Esophagus muscularis mucosa (tissue), 4 donors: ENCODE data around the gene LMO2. TPM values are rescaled to one million over a fixed set of nuclear protein-coding genes. Genes with fewer than 3 reads are reported as not detected.

Experiments used
- DNase-seq: peaks from one replicate; pipeline ENCODE4 v3.0.0-alpha.2; 2017; ENCODE audit errors: extremely low spot score
- H3K27ac ChIP-seq, 4 donors: fragments of 200-600 bp; sonication (generic); replicated peaks in 1 of 4; 1 replicate in 3 of 4; 2 replicates in 1 of 4; pipeline ENCODE4 v1.5.1; 2016 to 2019; ENCODE audit warnings: mild to moderate bottlenecking in 1 of 4
- H3K27me3 ChIP-seq, 4 donors: fragments of 200-600 bp; sonication (generic); one replicate each; pipeline versions ENCODE4 v1.5.1 to v1.6.0; 2016 to 2019
- H3K36me3 ChIP-seq, 4 donors: fragments of 200-600 bp; sonication (generic); one replicate each; pipeline ENCODE4 v1.5.1; 2016 to 2019
- H3K4me1 ChIP-seq, 4 donors: fragments of 200-600 bp; sonication (generic); one replicate each; pipeline ENCODE4 v1.5.1; 2016 to 2019
- H3K4me3 ChIP-seq, 4 donors: fragments of 200-600 bp; sonication (generic); 1 replicate in 2 of 4; 2 replicates in 2 of 4; pipeline ENCODE4 v1.5.1; 2016 to 2019; ENCODE audit warnings: mild to moderate bottlenecking in 4 of 4, moderate library complexity in 1 of 4
- H3K9me3 ChIP-seq, 4 donors: fragments of 200-600 bp; sonication (generic); 1 replicate in 3 of 4; 2 replicates in 1 of 4; pipeline ENCODE4 v1.5.1; 2016 to 2019
- CTCF ChIP-seq, 3 experiments: fragments of 200-600 bp in 2 of 3; fragments of 450-650 bp in 1 of 3; sonication (generic) in 2 of 3; IDR thresholded peaks; one replicate each; pipeline ENCODE4 v1.5.1; 2017 to 2019; ENCODE audit warnings: antibody characterized with exemption in 3 of 3, mild to moderate bottlenecking in 2 of 3, moderate library complexity in 1 of 3
- EP300 ChIP-seq: sonication (generic); formaldehyde crosslinking; IDR thresholded peaks from one replicate; pipeline ENCODE4 v1.6.1; 2017; ENCODE audit warnings: antibody characterized with exemption
- POLR2A ChIP-seq: fragments of 450-650 bp; IDR thresholded peaks from one replicate; pipeline ENCODE4 v1.6.1; 2017; ENCODE audit warnings: antibody characterized with exemption, moderate library complexity, mild to moderate bottlenecking, low read depth
- POLR2AphosphoS5 ChIP-seq, 2 donors: sonication (generic); formaldehyde crosslinking; IDR thresholded peaks; one replicate each; pipeline ENCODE4 v1.6.1; 2017; ENCODE audit warnings: antibody characterized with exemption in 2 of 2
- WGBS: methylation state at CpG from one replicate; pipeline ENCODE4 v1.1.5; 2018; 5-methylcytosine and 5-hydroxymethylcytosine counted together
- intact Hi-C: fragments of 100-400 bp; cut with DNase I; formaldehyde crosslinking; loops from one replicate; pipeline ENCODE4 v1.15.1; 2023
- total RNA-seq, 4 donors: library from RNA; depleted of rRNA; stranded (reverse); fragments of >200 nt; gene quantifications; one replicate each; pipeline versions ENCODE4 v1.1.0 to v1.2.1, GENCODE V29; 2016

Gene LMO2
- total RNA-seq, 4 donors from 2014 or later = 13.3 to 20.2 (median 15.5) TPM

GRCh38 chr11:33900159-33900840 lies 8.4 kb upstream of the LMO2 start:
- H3K27ac ChIP-seq = peak overlapping the region in 3 of 4 donors; percentile 46 to 63 (median 52)
- DNase-seq = no peak
- intact Hi-C loops = no loop called here
- no peak for TF ChIP-seq POLR2A
- TF ChIP-seq EP300 = no peak
- TF ChIP-seq CTCF (IDR thresholded peaks at IDR 0.05) = no peak
- no peak for TF ChIP-seq POLR2AphosphoS5 (IDR thresholded peaks at IDR 0.05)
- H3K27me3 ChIP-seq = no peaks in the 10 kb centered on the region
- 71% methylated on average over 7 of the region's 7 CpGs for WGBS
- H3K36me3 ChIP-seq = no peaks in the 10 kb centered on the region
- H3K4me3 ChIP-seq = no peak overlapping the region
- no peaks in the 10 kb centered on the region for H3K9me3 ChIP-seq
- H3K4me1 ChIP-seq = peaks cover 5 to 22% (median 18%) of the 10 kb centered on the region in 4 donors

- TF ChIP-seq EP300 (no peak), CTCF (IDR thresholded peaks at IDR 0.05) (no peak), POLR2A (no peak), POLR2AphosphoS5 (IDR thresholded peaks at IDR 0.05) (peak; percentile 63 to 68)
- peak; percentile 94 for DNase-seq
- Histone ChIP-seq H3K4me3 (peak overlapping the region in 1 of 4 donors; percentile 18), H3K36me3 (no peaks in the 10 kb centered on the region), H3K9me3 (no peaks in the 10 kb centered on the region), H3K27me3 (no peaks in the 10 kb centered on the region), H3K27ac (peak overlapping the region; percentile 46 to 63 (median 55)), H3K4me1 (peaks cover 5 to 22% (median 18%) of the 10 kb centered on the region in 4 donors)
- 38% methylated on average over 11 of the region's 11 CpGs for WGBS
- intact Hi-C loops = no loop called here
Measured at GRCh38 chr11:33899400-33900037, 7.6 kb upstream of the LMO2 start.

GRCh38 chr11:33898957-33899356 lies 7.1 kb upstream of the LMO2 start:
- WGBS = 78% methylated on average over 3 of the region's 3 CpGs
- DNase-seq = no peak
- Histone ChIP-seq H3K36me3 (no peaks in the 10 kb centered on the region), H3K4me1 (peaks cover 5 to 22% (median 18%) of the 10 kb centered on the region in 4 donors), H3K27me3 (no peaks in the 10 kb centered on the region), H3K9me3 (no peaks in the 10 kb centered on the region), H3K4me3 (no peak overlapping the region), H3K27ac (peak overlapping the region; percentile 28 to 63 (median 55))
- no peak for TF ChIP-seq EP300
- TF ChIP-seq POLR2A = no peak
- no peak for TF ChIP-seq POLR2AphosphoS5 (IDR thresholded peaks at IDR 0.05)
- no peak for TF ChIP-seq CTCF (IDR thresholded peaks at IDR 0.05)
- intact Hi-C loops = no loop called here

- Histone ChIP-seq H3K27me3 (no peaks in the 10 kb centered on the region), H3K4me1 (peaks cover 5 to 22% (median 18%) of the 10 kb centered on the region in 4 donors), H3K27ac (peak overlapping the region in 1 of 4 donors; percentile 22), H3K36me3 (no peaks in the 10 kb centered on the region), H3K9me3 (no peaks in the 10 kb centered on the region), H3K4me3 (no peak overlapping the region)
- TF ChIP-seq EP300 (no peak), POLR2A (no peak), POLR2AphosphoS5 (IDR thresholded peaks at IDR 0.05) (no peak), CTCF (IDR thresholded peaks at IDR 0.05) (no peak)
- no peak for DNase-seq
- 93% methylated on average over 4 of the region's 4 CpGs for WGBS
- intact Hi-C loops = no loop called here
Measured at GRCh38 chr11:33897761-33898375, 6.0 kb upstream of the LMO2 start.
